HCT116 (cell line): ENCODE measurements around the gene ADARB2. TPM values are rescaled to one million over a fixed set of nuclear protein-coding genes. Genes with fewer than 3 reads are reported as not detected.

Source experiments
- ATAC-seq: fragments of 200-7000 bp; cut with Tn5 transposase; 2 replicates; pipeline ENCODE4 v1.9.1; 2020; ENCODE audit warnings: mild to moderate bottlenecking, moderate library complexity
- BruUV-seq: library from RNA; stranded (reverse); fragments of 400-500 nt; replicated peaks from 2 replicates; lab custom pipeline; 2021; lab: Mats Ljungman, UMichigan
- CTCF ChIA-PET: fragments of 300-600 bp; sonication (Branson Sonifier 250); formaldehyde crosslinking; loops from one replicate; lab custom pipeline; 2021; ENCODE audit warnings: antibody characterized with exemption; lab: Charles Lee
- POLR2A ChIA-PET: fragments of 300-600, 350-600 bp; sonication (Branson Sonifier 250); formaldehyde crosslinking; loops from one replicate; lab custom pipeline; 2021; ENCODE audit warnings: antibody characterized with exemption; lab: Charles Lee
- RAD21 ChIA-PET, 2 experiments: fragments of 300-600 bp; sonication (Branson Sonifier 250); formaldehyde crosslinking; loops; one replicate each; lab custom pipeline; 2023; ENCODE audit warnings: low total read pairs in 2 of 2; ENCODE audit not compliant: uncharacterized antibody in 2 of 2, unreplicated experiment in 2 of 2, low non-redundant PET in 1 of 2; lab: Charles Lee
- DNase-seq: peaks from one replicate; pipeline ENCODE4 v3.0.0-alpha.2; 2010; ENCODE audit warnings: low read depth, low spot score
- H2AFZ ChIP-seq: fragments of 200-600 bp; shearing (Covaris generic), sonication (generic); 2 replicates; pipeline ENCODE4 v1.6.1; 2017; ENCODE audit warnings: low read depth, mixed run types, mixed read lengths, antibody characterized with exemption, low read length; ENCODE audit not compliant: poor library complexity, severe bottlenecking
- H3K27ac ChIP-seq: 2 replicates; pipeline ENCODE4 v1.5.1; 2012; ENCODE audit warnings: low read depth, low read length
- H3K27me3 ChIP-seq: fragments of 200-600 bp; sonication (generic); 2 replicates; pipeline ENCODE4 v1.6.1; 2016; ENCODE audit warnings: mixed run types, low read length, mixed read lengths; ENCODE audit not compliant: insufficient read depth
- H3K36me3 ChIP-seq, 2 experiments: fragments of 200-500 bp in 1 of 2; fragments of 200-600 bp in 1 of 2; sonication (Bioruptor generic) in 1 of 2; sonication (generic) in 1 of 2; 2 replicates each; pipeline versions ENCODE4 v1.5.1 to v1.6.1; 2014 to 2016; ENCODE audit warnings: low read length in 2 of 2, inconsistent platforms in 1 of 2, mixed read lengths in 1 of 2, mixed run types in 1 of 2; ENCODE audit not compliant: insufficient read depth in 2 of 2, control insufficient read depth in 1 of 2
- H3K4me1 ChIP-seq, 2 experiments: fragments of 200-600 bp in 1 of 2; sonication (generic) in 1 of 2; 2 replicates each; pipeline versions ENCODE4 v1.5.1 to v1.6.1; 2012 to 2017; ENCODE audit warnings: low read length in 2 of 2, inconsistent platforms in 1 of 2, mild to moderate bottlenecking in 1 of 2, mixed read lengths in 1 of 2, mixed run types in 1 of 2, moderate library complexity in 1 of 2; ENCODE audit not compliant: insufficient read depth in 2 of 2, control insufficient read depth in 1 of 2
- H3K4me2 ChIP-seq: fragments of 200-600 bp; sonication (generic); 2 replicates; pipeline ENCODE4 v1.6.1; 2017; ENCODE audit warnings: mixed run types, low read length, mixed read lengths
- H3K4me3 ChIP-seq, 2 experiments: fragments of 200-600 bp in 1 of 2; sonication (generic) in 1 of 2; replicated peaks in 1 of 2; 2 replicates each; pipeline ENCODE4 v1.5.1; 2011 to 2016; ENCODE audit warnings: low read length in 2 of 2, control low read depth in 1 of 2, low read depth in 1 of 2, mild to moderate bottlenecking in 1 of 2, mixed read lengths in 1 of 2, mixed run types in 1 of 2
- H3K79me2 ChIP-seq: fragments of 200-600 bp; sonication (generic); 2 replicates; pipeline ENCODE4 v1.6.1; 2017; ENCODE audit warnings: mild to moderate bottlenecking, mixed run types, low read length, moderate library complexity, mixed read lengths; ENCODE audit not compliant: insufficient read depth
- H3K9ac ChIP-seq: fragments of 200-600 bp; sonication (generic); 2 replicates; pipeline ENCODE4 v1.6.1; 2016; ENCODE audit warnings: low read length, mixed read lengths
- H3K9me2 ChIP-seq: fragments of 200-600 bp; sonication (generic), shearing (Covaris generic); 2 replicates; pipeline ENCODE4 v1.6.1; 2017; ENCODE audit warnings: mixed run types, mild to moderate bottlenecking, moderate library complexity; ENCODE audit not compliant: insufficient read depth
- H3K9me3 ChIP-seq, 2 experiments: fragments of 200-500 bp in 1 of 2; fragments of 200-600 bp in 1 of 2; sonication (Bioruptor generic) in 1 of 2; sonication (generic) in 1 of 2; 2 replicates each; pipeline ENCODE4 v1.6.1; 2014 to 2017; ENCODE audit warnings: low read length in 2 of 2, mixed read lengths in 2 of 2, inconsistent platforms in 1 of 2, low read depth in 1 of 2, mild to moderate bottlenecking in 1 of 2, mixed run types in 1 of 2, moderate library complexity in 1 of 2; ENCODE audit not compliant: control insufficient read depth in 1 of 2, insufficient read depth in 1 of 2
- H4K20me1 ChIP-seq: fragments of 200-600 bp; sonication (generic), shearing (Covaris generic); 2 replicates; pipeline ENCODE4 v1.6.1; 2017; ENCODE audit warnings: mixed run types, mild to moderate bottlenecking, moderate library complexity; ENCODE audit not compliant: insufficient read depth
- CBX3 ChIP-seq: IDR thresholded peaks from 2 replicates; pipeline ENCODE4 v1.6.1; 2012; ENCODE audit warnings: low read depth
- CEBPB ChIP-seq: IDR thresholded peaks from 2 replicates; pipeline ENCODE4 v1.6.1; 2012; ENCODE audit warnings: low read depth
- EGR1 ChIP-seq: IDR thresholded peaks from 2 replicates; pipeline ENCODE4 v1.6.1; 2012; ENCODE audit warnings: low read depth
- EZH2phosphoT487 ChIP-seq: fragments of 200-600 bp; IDR thresholded peaks from 2 replicates; pipeline ENCODE4 v1.6.1; 2018; ENCODE audit warnings: antibody characterized with exemption, borderline replicate concordance
- POLR2A ChIP-seq: IDR thresholded peaks from 2 replicates; pipeline ENCODE4 v1.7.0; 2011; ENCODE audit warnings: borderline replicate concordance; ENCODE audit not compliant: insufficient read depth, insufficient read length; ENCODE audit errors: extremely low read depth
- POLR2AphosphoS5 ChIP-seq: IDR thresholded peaks from 2 replicates; pipeline ENCODE4 v1.6.1; 2011; ENCODE audit warnings: mild to moderate bottlenecking, low read depth, low read length, moderate library complexity
- SP1 ChIP-seq: IDR thresholded peaks from 2 replicates; pipeline ENCODE4 v1.6.1; 2012; ENCODE audit warnings: low read depth
- TCF7L2 ChIP-seq: IDR thresholded peaks from 2 replicates; pipeline ENCODE4 v1.7.0; 2011; ENCODE audit warnings: borderline replicate concordance, inconsistent platforms; ENCODE audit not compliant: insufficient read depth, insufficient read length; ENCODE audit errors: extremely low read depth
- YY1 ChIP-seq: IDR thresholded peaks from 2 replicates; pipeline ENCODE4 v1.6.1; 2011; ENCODE audit warnings: low read length, low read depth, moderate library complexity, mild to moderate bottlenecking; ENCODE audit not compliant: insufficient replicate concordance; ENCODE audit errors: extremely low read depth
- ZBTB33 ChIP-seq: IDR thresholded peaks from 2 replicates; pipeline ENCODE4 v1.6.1; 2011; ENCODE audit warnings: mild to moderate bottlenecking, low read length, moderate library complexity; ENCODE audit not compliant: insufficient replicate concordance; ENCODE audit errors: extremely low read depth
- ZFX ChIP-seq: fragments of 450-650 bp; IDR thresholded peaks from 2 replicates; pipeline ENCODE4 v1.6.1; 2017
- ZNF274 ChIP-seq: fragments of 200-500 bp; sonication (Bioruptor generic); IDR thresholded peaks from 2 replicates; pipeline ENCODE4 v1.6.1; 2014; ENCODE audit warnings: mild to moderate bottlenecking, low read depth, low read length, inconsistent platforms
- intact Hi-C: fragments of 100-400 bp; cut with micrococcal nuclease; formaldehyde crosslinking; loops from 2 replicates; pipeline ENCODE4 v1.10.0; 2022
- total RNA-seq: library from RNA; stranded (reverse); gene quantifications from one replicate; pipeline ENCODE4 v1.2.1, GENCODE V29; 2021; ENCODE audit not compliant: unreplicated experiment
- TF ChIP-seq, protein P1 (sequence below), 3 experiments: fragments of 200-600 bp in 1 of 3; sonication (generic) in 1 of 3; IDR thresholded peaks in 2 of 3; conservative IDR thresholded peaks in 1 of 3; 2 replicates each; pipeline ENCODE4 v1.5.1; 2012 to 2017; ENCODE audit warnings: low read depth in 2 of 3, low read length in 2 of 3, antibody characterized with exemption in 1 of 3, borderline replicate concordance in 1 of 3, control low read depth in 1 of 3, mild to moderate bottlenecking in 1 of 3, mixed read lengths in 1 of 3, mixed run types in 1 of 3, moderate library complexity in 1 of 3; ENCODE audit not compliant: insufficient read depth in 1 of 3

ADARB2 gene
- total RNA-seq, 1 experiment from 2014 or later = not detected

DNA sequence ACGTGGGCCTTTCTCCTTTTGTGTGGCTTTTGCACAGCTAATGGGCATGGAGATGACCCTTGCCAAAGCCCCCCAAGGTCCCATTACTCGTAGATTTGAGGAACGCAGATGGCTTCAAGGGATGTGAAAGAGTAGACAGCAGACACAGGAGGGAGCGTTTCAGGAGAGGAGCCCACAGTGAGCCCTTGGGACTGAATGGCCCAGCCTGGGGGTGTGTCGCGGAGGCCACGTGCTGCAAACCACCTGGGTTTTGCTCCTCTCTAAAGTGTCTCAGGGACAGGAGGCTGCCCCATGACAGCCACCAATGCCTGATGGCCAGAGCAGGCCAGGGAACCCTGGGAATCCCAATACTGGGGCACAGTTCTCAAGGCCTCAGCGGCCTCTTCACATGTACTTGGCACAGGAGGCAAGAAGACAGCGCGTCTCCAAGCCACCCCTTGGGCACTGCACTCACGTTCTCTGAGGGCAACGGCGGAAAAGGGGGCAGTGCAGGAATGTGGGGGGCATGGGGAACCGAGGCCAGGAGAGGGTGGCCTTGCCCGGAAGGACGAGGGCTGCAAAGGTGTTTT lies 495.9 kb downstream of the ADARB2 start:
- no peak overlapping the region for H3K9ac ChIP-seq
- no peak overlapping the region for H3K27ac ChIP-seq
- peaks cover 10% of the 10 kb centered on the region for H3K27me3 ChIP-seq
- no peaks in the 10 kb centered on the region for H3K4me1 ChIP-seq
- ATAC-seq (no peak), DNase-seq (no peak)
- no peak overlapping the region for H2AFZ ChIP-seq
- H3K4me3 ChIP-seq = no peak overlapping the region
- ChIA-PET POLR2A (no interaction called here), CTCF (no interaction called here), RAD21 (no interaction called here)
- no peaks in the 10 kb centered on the region for H3K9me3 ChIP-seq
- intact Hi-C loops = no loop called here
- no peaks in the 10 kb centered on the region for H4K20me1 ChIP-seq
- H3K79me2 ChIP-seq = no peaks in the 10 kb centered on the region
- no peak overlapping the region for H3K4me2 ChIP-seq
- no peak for TF ChIP-seq YY1
- no peak for TF ChIP-seq ZFX
- TF ChIP-seq TCF7L2 = no peak
- TF ChIP-seq EZH2phosphoT487 = no peak
- no peak for TF ChIP-seq POLR2A
- no peak for TF ChIP-seq ZBTB33
- TF ChIP-seq CEBPB = no peak
- no peak for TF ChIP-seq POLR2AphosphoS5
- TF ChIP-seq CBX3 = no peak
- no peak for TF ChIP-seq SP1
- TF ChIP-seq EGR1 = no peak
- TF ChIP-seq ZNF274 = no peak
- TF ChIP-seq, protein P1, sequence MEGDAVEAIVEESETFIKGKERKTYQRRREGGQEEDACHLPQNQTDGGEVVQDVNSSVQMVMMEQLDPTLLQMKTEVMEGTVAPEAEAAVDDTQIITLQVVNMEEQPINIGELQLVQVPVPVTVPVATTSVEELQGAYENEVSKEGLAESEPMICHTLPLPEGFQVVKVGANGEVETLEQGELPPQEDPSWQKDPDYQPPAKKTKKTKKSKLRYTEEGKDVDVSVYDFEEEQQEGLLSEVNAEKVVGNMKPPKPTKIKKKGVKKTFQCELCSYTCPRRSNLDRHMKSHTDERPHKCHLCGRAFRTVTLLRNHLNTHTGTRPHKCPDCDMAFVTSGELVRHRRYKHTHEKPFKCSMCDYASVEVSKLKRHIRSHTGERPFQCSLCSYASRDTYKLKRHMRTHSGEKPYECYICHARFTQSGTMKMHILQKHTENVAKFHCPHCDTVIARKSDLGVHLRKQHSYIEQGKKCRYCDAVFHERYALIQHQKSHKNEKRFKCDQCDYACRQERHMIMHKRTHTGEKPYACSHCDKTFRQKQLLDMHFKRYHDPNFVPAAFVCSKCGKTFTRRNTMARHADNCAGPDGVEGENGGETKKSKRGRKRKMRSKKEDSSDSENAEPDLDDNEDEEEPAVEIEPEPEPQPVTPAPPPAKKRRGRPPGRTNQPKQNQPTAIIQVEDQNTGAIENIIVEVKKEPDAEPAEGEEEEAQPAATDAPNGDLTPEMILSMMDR (IDR thresholded peaks at IDR 0.05 in 2 of 3, conservative IDR thresholded peaks at IDR 0.05 in 1 of 3; ENCODE audit: borderline replicate concordance in 1 of 3, insufficient read depth in 1 of 3, low read depth in 2 of 3, low read length in 2 of 3) = no peak
- TF ChIP-seq, all 23 proteins: peak for 0
- Histone ChIP-seq H3K36me3 (no peaks in the 10 kb centered on the region), H3K9me2 (no peaks in the 10 kb centered on the region)
- BruUV-seq = no TSS peak
